ENCODE data around the gene ITSN2.

DNA sequence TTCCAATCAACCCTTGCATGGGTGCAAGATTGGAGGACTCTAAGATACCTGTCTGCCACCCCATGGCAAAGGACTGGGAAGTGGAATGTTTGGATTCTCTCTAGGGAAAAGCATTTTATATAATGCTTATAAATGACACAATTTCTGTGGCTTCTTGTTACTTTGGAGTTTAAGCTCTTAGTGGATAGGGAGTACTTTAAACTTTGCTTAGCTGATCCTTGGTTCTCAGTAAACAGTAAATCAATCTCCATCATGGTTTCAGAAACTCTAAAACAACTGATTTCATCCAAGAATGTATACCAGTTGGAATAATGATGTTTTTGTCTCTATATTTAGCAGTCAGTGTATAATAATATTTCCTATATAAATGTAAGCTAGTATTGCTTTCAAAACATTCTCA lies 199.6 kb downstream of the ITSN2 start:
- TF ChIP-seq, protein P1, sequence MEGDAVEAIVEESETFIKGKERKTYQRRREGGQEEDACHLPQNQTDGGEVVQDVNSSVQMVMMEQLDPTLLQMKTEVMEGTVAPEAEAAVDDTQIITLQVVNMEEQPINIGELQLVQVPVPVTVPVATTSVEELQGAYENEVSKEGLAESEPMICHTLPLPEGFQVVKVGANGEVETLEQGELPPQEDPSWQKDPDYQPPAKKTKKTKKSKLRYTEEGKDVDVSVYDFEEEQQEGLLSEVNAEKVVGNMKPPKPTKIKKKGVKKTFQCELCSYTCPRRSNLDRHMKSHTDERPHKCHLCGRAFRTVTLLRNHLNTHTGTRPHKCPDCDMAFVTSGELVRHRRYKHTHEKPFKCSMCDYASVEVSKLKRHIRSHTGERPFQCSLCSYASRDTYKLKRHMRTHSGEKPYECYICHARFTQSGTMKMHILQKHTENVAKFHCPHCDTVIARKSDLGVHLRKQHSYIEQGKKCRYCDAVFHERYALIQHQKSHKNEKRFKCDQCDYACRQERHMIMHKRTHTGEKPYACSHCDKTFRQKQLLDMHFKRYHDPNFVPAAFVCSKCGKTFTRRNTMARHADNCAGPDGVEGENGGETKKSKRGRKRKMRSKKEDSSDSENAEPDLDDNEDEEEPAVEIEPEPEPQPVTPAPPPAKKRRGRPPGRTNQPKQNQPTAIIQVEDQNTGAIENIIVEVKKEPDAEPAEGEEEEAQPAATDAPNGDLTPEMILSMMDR (IDR thresholded peaks at IDR 0.05), result no peak
- TF ChIP-seq POLR2A (IDR thresholded peaks at IDR 0.05), result no peak
